ENCODE results near the gene HES7. TPM values are rescaled to one million over a fixed set of nuclear protein-coding genes. Genes with fewer than 3 reads are reported as not detected.

HES7 gene
- total and polyA plus RNA-seq, 4 donors = not detected

GRCh38 chr17:8087952-8088230 is 36.0 kb downstream of the HES7 start:
- 63% methylated on average over 5 of the region's 5 CpGs for WGBS
- no peak for DNase-seq (ENCODE audit: low spot score)
- no peak for TF ChIP-seq CTCF (IDR thresholded peaks at IDR 0.05; ENCODE audit: low read depth, low read length, missing input control)
- no peaks in the 10 kb centered on the region for H3K9me3 ChIP-seq (ENCODE audit: control insufficient read depth in 4 of 4, low read length in 3 of 4)
- H3K27ac ChIP-seq (ENCODE audit: low read depth in 1 of 2, low read length in 2 of 2) = no peak overlapping the region
- no peaks in the 10 kb centered on the region for H3K4me1 ChIP-seq (ENCODE audit: control insufficient read depth in 4 of 4, insufficient read depth in 4 of 4, low read length in 3 of 4)
- H3K4me3 ChIP-seq (ENCODE audit: low read depth in 1 of 3, low read length in 3 of 3) = no peak overlapping the region
- no peaks in the 10 kb centered on the region for H3K36me3 ChIP-seq (ENCODE audit: control insufficient read depth in 4 of 4, insufficient read depth in 3 of 4, low read depth in 1 of 4, low read length in 3 of 4)
- H3K9ac ChIP-seq (ENCODE audit: low read depth in 1 of 2, low read length in 2 of 2) = no peak overlapping the region
- peaks cover 0 to 11% (median 4%) of the 10 kb centered on the region in 4 donors for H3K27me3 ChIP-seq (ENCODE audit: control insufficient read depth in 4 of 4, insufficient read depth in 4 of 4, low read length in 3 of 4)

GRCh38 chr17:8087075-8087951 is 36.6 kb downstream of the HES7 start, which contains the start of gene ALOX12B:
Gene ALOX12B, minus strand, starts transcription at chr17:8087716. Its CDS starts 274 bp downstream, at chr17:8087442.
- Histone ChIP-seq H3K4me1 (ENCODE audit: control insufficient read depth in 4 of 4, insufficient read depth in 4 of 4, low read length in 3 of 4) (no peaks in the 10 kb centered on the region), H3K36me3 (ENCODE audit: control insufficient read depth in 4 of 4, insufficient read depth in 3 of 4, low read depth in 1 of 4, low read length in 3 of 4) (no peaks in the 10 kb centered on the region), H3K4me3 (ENCODE audit: low read depth in 1 of 3, low read length in 3 of 3) (no peak within 1 kb of the TSS), H3K9ac (ENCODE audit: low read depth in 1 of 2, low read length in 2 of 2) (no peak within 1 kb of the TSS), H3K9me3 (ENCODE audit: control insufficient read depth in 4 of 4, low read length in 3 of 4) (no peaks in the 10 kb centered on the region), H3K27me3 (ENCODE audit: control insufficient read depth in 4 of 4, insufficient read depth in 4 of 4, low read length in 3 of 4) (peaks cover 0 to 13% (median 3%) of the 10 kb centered on the region in 4 donors), H3K27ac (ENCODE audit: low read depth in 1 of 2, low read length in 2 of 2) (no peak within 1 kb of the TSS)
- DNase-seq (ENCODE audit: low spot score) = no peak
- 84% methylated on average over 20 of the region's 20 CpGs for WGBS
- TF ChIP-seq ZBTB33 (IDR thresholded peaks at IDR 0.05) (no peak), HNF4G (IDR thresholded peaks at IDR 0.05) (no peak), MAX (IDR thresholded peaks at IDR 0.05) (no peak), FOXA2 (IDR thresholded peaks at IDR 0.05) (no peak)

- TF ChIP-seq CTCF (IDR thresholded peaks at IDR 0.05; ENCODE audit: low read depth, low read length, missing input control) = no peak
- no peak for TF ChIP-seq REST (IDR thresholded peaks at IDR 0.05)
- no peak for TF ChIP-seq TAF1 (conservative IDR thresholded peaks at IDR 0.05)
- no peak for TF ChIP-seq YY1 (IDR thresholded peaks at IDR 0.05)
- H3K27ac ChIP-seq (ENCODE audit: low read depth in 1 of 2, low read length in 2 of 2) = no peak overlapping the region
- H3K9ac ChIP-seq (ENCODE audit: low read depth in 1 of 2, low read length in 2 of 2) = no peak overlapping the region
- DNase-seq (ENCODE audit: low spot score) = no peak
- H3K4me1 ChIP-seq (ENCODE audit: control insufficient read depth in 4 of 4, insufficient read depth in 4 of 4, low read length in 3 of 4) = peaks cover 4 to 11% (median 9%) of the 10 kb centered on the region in 4 donors
- peaks cover 0 to 10% (median 4%) of the 10 kb centered on the region in 4 donors for H3K27me3 ChIP-seq (ENCODE audit: control insufficient read depth in 4 of 4, insufficient read depth in 4 of 4, low read length in 3 of 4)
- WGBS = 86% methylated on average over 6 of the region's 6 CpGs
- no peak overlapping the region for H3K4me3 ChIP-seq (ENCODE audit: low read depth in 1 of 3, low read length in 3 of 3)
- no peaks in the 10 kb centered on the region for H3K9me3 ChIP-seq (ENCODE audit: control insufficient read depth in 4 of 4, low read length in 3 of 4)
- no peaks in the 10 kb centered on the region for H3K36me3 ChIP-seq (ENCODE audit: control insufficient read depth in 4 of 4, insufficient read depth in 3 of 4, low read depth in 1 of 4, low read length in 3 of 4)
Measured at GRCh38 chr17:8084250-8084649, 39.7 kb downstream of the HES7 start.
